HEK293 (cell line): ENCODE results near the gene NSDHL.
"Not testable (repeated sequence)": the region's sequence is repeated elsewhere in the genome, so short reads cannot be mapped to it uniquely, and the experiment has no call there.

Experiments
- BCL11A ChIP-seq: fragments of 450-650 bp; formaldehyde crosslinking; IDR thresholded peaks from 2 replicates; pipeline ENCODE4 v1.5.1; 2016; ENCODE audit warnings: low read depth, missing biosample characterization, missing genetic modification characterization
- CTCF ChIP-seq: fragments of 450-650 bp; formaldehyde crosslinking; IDR thresholded peaks from 2 replicates; pipeline ENCODE4 v1.5.1; 2016; ENCODE audit warnings: missing biosample characterization, missing genetic modification characterization
- GLIS2 ChIP-seq: fragments of 450-650 bp; formaldehyde crosslinking; IDR thresholded peaks from 2 replicates; pipeline ENCODE4 v1.5.1; 2016; ENCODE audit warnings: missing biosample characterization, missing genetic modification characterization
- PRDM10 ChIP-seq: fragments of 450-650 bp; formaldehyde crosslinking; IDR thresholded peaks from 2 replicates; pipeline ENCODE4 v1.5.1; 2016; ENCODE audit warnings: missing biosample characterization, missing genetic modification characterization
- SCRT1 ChIP-seq: fragments of 450-650 bp; formaldehyde crosslinking; IDR thresholded peaks from 2 replicates; pipeline ENCODE4 v1.5.1; 2016; ENCODE audit warnings: missing biosample characterization, missing genetic modification characterization, borderline replicate concordance
- ZBTB7A ChIP-seq: fragments of 450-650 bp; formaldehyde crosslinking; IDR thresholded peaks from 2 replicates; pipeline ENCODE4 v1.5.1; 2016; ENCODE audit warnings: low read depth, missing biosample characterization, missing genetic modification characterization
- ZNF169 ChIP-seq: fragments of 450-650 bp; formaldehyde crosslinking; IDR thresholded peaks from 2 replicates; pipeline ENCODE4 v1.5.1; 2016; ENCODE audit warnings: missing biosample characterization, missing genetic modification characterization
- ZNF48 ChIP-seq: fragments of 450-650 bp; formaldehyde crosslinking; IDR thresholded peaks from 2 replicates; pipeline ENCODE4 v1.5.1; 2016; ENCODE audit warnings: missing biosample characterization, missing genetic modification characterization
- ZNF529 ChIP-seq: fragments of 450-650 bp; formaldehyde crosslinking; IDR thresholded peaks from 2 replicates; pipeline ENCODE4 v1.5.1; 2017; ENCODE audit warnings: missing genetic modification characterization, missing biosample characterization; ENCODE audit not compliant: insufficient replicate concordance
- ZNF530 ChIP-seq: fragments of 450-650 bp; formaldehyde crosslinking; IDR thresholded peaks from 2 replicates; pipeline ENCODE4 v1.5.1; 2016; ENCODE audit warnings: low read depth, missing biosample characterization, missing genetic modification characterization
- ZNF645 ChIP-seq: fragments of 450-650 bp; formaldehyde crosslinking; IDR thresholded peaks from 2 replicates; pipeline ENCODE4; 2016; ENCODE audit warnings: missing biosample characterization, missing genetic modification characterization
- ZNF658 ChIP-seq: fragments of 450-650 bp; formaldehyde crosslinking; IDR thresholded peaks from 2 replicates; pipeline ENCODE4; 2016; ENCODE audit warnings: missing biosample characterization, missing genetic modification characterization
- ZNF701 ChIP-seq: fragments of 450-650 bp; formaldehyde crosslinking; IDR thresholded peaks from 2 replicates; pipeline ENCODE4 v1.5.1; 2016; ENCODE audit warnings: missing biosample characterization, missing genetic modification characterization

GRCh38 chrX:152787062-152787461, 43.8 kb upstream of the NSDHL start:
- TF ChIP-seq CTCF (tag by site-specific recombination); GLIS2 (tag by site-specific recombination); ZNF701 (tag by site-specific recombination); PRDM10 (tag by site-specific recombination); ZNF530 (tag by site-specific recombination); ZNF48 (tag by site-specific recombination); ZNF169; ZNF645; ZBTB7A; ZNF658 (tag by site-specific recombination); BCL11A; ZNF529; SCRT1: not testable (repeated sequence)
